HT1080 (cell line): ENCODE measurements around the gene COPS7A. TPM values are rescaled to one million over a fixed set of nuclear protein-coding genes. Genes with fewer than 3 reads are reported as not detected.

Source experiments
- small RNA-seq: library from RNA; depleted of rRNA; stranded (forward); fragments of <200 nt; gene quantifications from one replicate; pipeline ENCODE3, GENCODE V24; 2014
- total RNA-seq: library from RNA; depleted of rRNA; stranded (reverse); fragments of >200 nt; shearing (Covaris generic); gene quantifications from 2 replicates; pipeline ENCODE4 v1.2.3, GENCODE V29; 2014; rRNA removed

Gene COPS7A
- total RNA-seq, 1 experiment from 2014 or later = 97.5 TPM

Small RNA genes within 50 kb of the gene (small RNA-seq; reads per million reads assigned to genes)
- gene RNU6-781P = not detected

Other genes starting within 250 kb of the COPS7A start
- 241 and 261 TPM in 2 replicates for gene MRPL51, start 230.8 kb upstream of the COPS7A start, total RNA-seq
- gene NCAPD2, start 229.9 kb upstream of the COPS7A start, total RNA-seq = 158 and 173 TPM in 2 replicates
- 10,781 and 12,621 TPM in 2 replicates for gene GAPDH, start 189.5 kb upstream of the COPS7A start, total RNA-seq
- gene IFFO1, start 168.0 kb upstream of the COPS7A start, total RNA-seq = 7.7 and 9.5 TPM in 2 replicates
- gene NOP2, start 155.8 kb upstream of the COPS7A start, total RNA-seq = 80.0 and 90.1 TPM in 2 replicates
- 348 and 371 TPM in 2 replicates for gene CHD4, start 116.7 kb upstream of the COPS7A start, total RNA-seq
- 0.27 and 0.29 TPM in 2 replicates for gene LPAR5, start 88.1 kb upstream of the COPS7A start, total RNA-seq
- not detected in 2 replicates for gene ACRBP, start 76.6 kb upstream of the COPS7A start, total RNA-seq
- gene ING4, start 60.9 kb upstream of the COPS7A start, total RNA-seq = 22.3 and 25.5 TPM in 2 replicates
- gene ZNF384, start 34.7 kb upstream of the COPS7A start, total RNA-seq = 28.8 and 42.6 TPM in 2 replicates
- 0.45 TPM in 1 of 2 replicates, not detected in the other for gene PIANP, start 23.2 kb upstream of the COPS7A start, total RNA-seq
- gene MLF2, start 29.1 kb downstream of the COPS7A start, total RNA-seq = 283 and 297 TPM in 2 replicates
- gene PTMS, start 42.3 kb downstream of the COPS7A start, total RNA-seq = 105 and 148 TPM in 2 replicates
- 0.20 and 2.0 TPM in 2 replicates for gene LAG3, start 48.5 kb downstream of the COPS7A start, total RNA-seq
- gene CD4, start 65.5 kb downstream of the COPS7A start, total RNA-seq = 0.10 TPM in 1 of 2 replicates, not detected in the other
- 7.2 and 8.7 TPM in 2 replicates for gene GPR162, start 97.8 kb downstream of the COPS7A start, total RNA-seq
- gene P3H3, start 104.4 kb downstream of the COPS7A start, total RNA-seq = 31.5 and 31.7 TPM in 2 replicates
- gene GNB3, start 116.9 kb downstream of the COPS7A start, total RNA-seq = 1.5 and 1.6 TPM in 2 replicates
- 129 and 190 TPM in 2 replicates for gene CDCA3, start 127.2 kb downstream of the COPS7A start, total RNA-seq
- 109 and 112 TPM in 2 replicates for gene USP5, start 128.1 kb downstream of the COPS7A start, total RNA-seq
- gene TPI1, start 143.5 kb downstream of the COPS7A start, total RNA-seq = 1,401 and 1,471 TPM in 2 replicates
- 15.7 and 20.0 TPM in 2 replicates for gene SPSB2, start 149.3 kb downstream of the COPS7A start, total RNA-seq
- gene LRRC23, start 180.8 kb downstream of the COPS7A start, total RNA-seq = 3.5 and 3.6 TPM in 2 replicates
- 13.4 and 26.3 TPM in 2 replicates for gene ENO2, start 190.5 kb downstream of the COPS7A start, total RNA-seq
- 6.6 and 11.6 TPM in 2 replicates for gene ATN1, start 203.9 kb downstream of the COPS7A start, total RNA-seq
- gene RNU7-1, start 219.8 kb downstream of the COPS7A start, total RNA-seq = not detected in 2 replicates
- gene C12orf57, start 220.0 kb downstream of the COPS7A start, total RNA-seq = 127 and 201 TPM in 2 replicates
- 0.05 and 0.37 TPM in 2 replicates for gene PTPN6, start 227.3 kb downstream of the COPS7A start, total RNA-seq
- 647 and 649 TPM in 2 replicates for gene PHB2, start 246.6 kb downstream of the COPS7A start, total RNA-seq
- gene EMG1, start 246.9 kb downstream of the COPS7A start, total RNA-seq = 107 and 122 TPM in 2 replicates